ENCODE data around the gene SCN8A.

Gene SCN8A

DNA sequence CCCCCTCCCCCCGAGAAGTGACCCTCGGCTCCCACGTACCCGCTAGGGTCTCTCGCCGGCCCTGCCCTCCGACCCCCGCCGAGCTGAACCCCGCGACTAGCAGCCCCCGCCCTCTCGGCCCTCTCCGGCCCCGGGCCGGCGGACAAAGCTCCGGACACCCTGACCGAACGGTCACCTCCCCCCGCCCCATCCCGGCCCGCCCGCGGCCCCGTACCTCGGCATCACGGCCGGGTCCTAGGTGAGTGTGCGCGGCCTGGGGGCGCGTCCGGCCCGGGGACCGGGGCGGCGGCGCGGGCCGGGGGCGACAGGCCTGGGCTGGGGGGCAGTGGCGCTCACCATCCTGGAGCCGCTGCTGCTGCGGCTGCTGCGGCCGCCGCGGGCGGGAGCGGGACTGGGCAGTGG lies 257.3 kb downstream of the SCN8A start, which contains the start of gene FIGNL2:
TSS of gene FIGNL2 (minus strand) at position 393 of the 402 bp plus-strand sequence. CDS start 26,305 bp downstream, outside the sequence.
- TF ChIP-seq SPI1 (IDR thresholded peaks at IDR 0.05; ENCODE audit: borderline replicate concordance, low read depth) (no peak), GABPA (IDR thresholded peaks at IDR 0.05; ENCODE audit: low read depth) (no peak), POLR2AphosphoS5 (IDR thresholded peaks at IDR 0.05; ENCODE audit: low read depth) (no peak)
- TF ChIP-seq, protein P1, sequence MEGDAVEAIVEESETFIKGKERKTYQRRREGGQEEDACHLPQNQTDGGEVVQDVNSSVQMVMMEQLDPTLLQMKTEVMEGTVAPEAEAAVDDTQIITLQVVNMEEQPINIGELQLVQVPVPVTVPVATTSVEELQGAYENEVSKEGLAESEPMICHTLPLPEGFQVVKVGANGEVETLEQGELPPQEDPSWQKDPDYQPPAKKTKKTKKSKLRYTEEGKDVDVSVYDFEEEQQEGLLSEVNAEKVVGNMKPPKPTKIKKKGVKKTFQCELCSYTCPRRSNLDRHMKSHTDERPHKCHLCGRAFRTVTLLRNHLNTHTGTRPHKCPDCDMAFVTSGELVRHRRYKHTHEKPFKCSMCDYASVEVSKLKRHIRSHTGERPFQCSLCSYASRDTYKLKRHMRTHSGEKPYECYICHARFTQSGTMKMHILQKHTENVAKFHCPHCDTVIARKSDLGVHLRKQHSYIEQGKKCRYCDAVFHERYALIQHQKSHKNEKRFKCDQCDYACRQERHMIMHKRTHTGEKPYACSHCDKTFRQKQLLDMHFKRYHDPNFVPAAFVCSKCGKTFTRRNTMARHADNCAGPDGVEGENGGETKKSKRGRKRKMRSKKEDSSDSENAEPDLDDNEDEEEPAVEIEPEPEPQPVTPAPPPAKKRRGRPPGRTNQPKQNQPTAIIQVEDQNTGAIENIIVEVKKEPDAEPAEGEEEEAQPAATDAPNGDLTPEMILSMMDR (IDR thresholded peaks at IDR 0.05; ENCODE audit: insufficient read depth, low read length) = no peak
- TF ChIP-seq, protein P2, sequence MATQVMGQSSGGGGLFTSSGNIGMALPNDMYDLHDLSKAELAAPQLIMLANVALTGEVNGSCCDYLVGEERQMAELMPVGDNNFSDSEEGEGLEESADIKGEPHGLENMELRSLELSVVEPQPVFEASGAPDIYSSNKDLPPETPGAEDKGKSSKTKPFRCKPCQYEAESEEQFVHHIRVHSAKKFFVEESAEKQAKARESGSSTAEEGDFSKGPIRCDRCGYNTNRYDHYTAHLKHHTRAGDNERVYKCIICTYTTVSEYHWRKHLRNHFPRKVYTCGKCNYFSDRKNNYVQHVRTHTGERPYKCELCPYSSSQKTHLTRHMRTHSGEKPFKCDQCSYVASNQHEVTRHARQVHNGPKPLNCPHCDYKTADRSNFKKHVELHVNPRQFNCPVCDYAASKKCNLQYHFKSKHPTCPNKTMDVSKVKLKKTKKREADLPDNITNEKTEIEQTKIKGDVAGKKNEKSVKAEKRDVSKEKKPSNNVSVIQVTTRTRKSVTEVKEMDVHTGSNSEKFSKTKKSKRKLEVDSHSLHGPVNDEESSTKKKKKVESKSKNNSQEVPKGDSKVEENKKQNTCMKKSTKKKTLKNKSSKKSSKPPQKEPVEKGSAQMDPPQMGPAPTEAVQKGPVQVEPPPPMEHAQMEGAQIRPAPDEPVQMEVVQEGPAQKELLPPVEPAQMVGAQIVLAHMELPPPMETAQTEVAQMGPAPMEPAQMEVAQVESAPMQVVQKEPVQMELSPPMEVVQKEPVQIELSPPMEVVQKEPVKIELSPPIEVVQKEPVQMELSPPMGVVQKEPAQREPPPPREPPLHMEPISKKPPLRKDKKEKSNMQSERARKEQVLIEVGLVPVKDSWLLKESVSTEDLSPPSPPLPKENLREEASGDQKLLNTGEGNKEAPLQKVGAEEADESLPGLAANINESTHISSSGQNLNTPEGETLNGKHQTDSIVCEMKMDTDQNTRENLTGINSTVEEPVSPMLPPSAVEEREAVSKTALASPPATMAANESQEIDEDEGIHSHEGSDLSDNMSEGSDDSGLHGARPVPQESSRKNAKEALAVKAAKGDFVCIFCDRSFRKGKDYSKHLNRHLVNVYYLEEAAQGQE (IDR thresholded peaks at IDR 0.05; ENCODE audit: insufficient replicate concordance, low read depth) = no peak
- Histone ChIP-seq H3K27ac (replicated peaks) (no peak within 1 kb of the TSS), H3K4me3 (replicated peaks; ENCODE audit: insufficient read depth, low read length) (no peak within 1 kb of the TSS), H3K27me3 (ENCODE audit: insufficient read depth, poor library complexity, severe bottlenecking) (peaks cover 40% of the 10 kb centered on the region)
- no peak for DNase-seq (ENCODE audit: low read depth in 1 of 2, low spot score in 1 of 2)

DNA sequence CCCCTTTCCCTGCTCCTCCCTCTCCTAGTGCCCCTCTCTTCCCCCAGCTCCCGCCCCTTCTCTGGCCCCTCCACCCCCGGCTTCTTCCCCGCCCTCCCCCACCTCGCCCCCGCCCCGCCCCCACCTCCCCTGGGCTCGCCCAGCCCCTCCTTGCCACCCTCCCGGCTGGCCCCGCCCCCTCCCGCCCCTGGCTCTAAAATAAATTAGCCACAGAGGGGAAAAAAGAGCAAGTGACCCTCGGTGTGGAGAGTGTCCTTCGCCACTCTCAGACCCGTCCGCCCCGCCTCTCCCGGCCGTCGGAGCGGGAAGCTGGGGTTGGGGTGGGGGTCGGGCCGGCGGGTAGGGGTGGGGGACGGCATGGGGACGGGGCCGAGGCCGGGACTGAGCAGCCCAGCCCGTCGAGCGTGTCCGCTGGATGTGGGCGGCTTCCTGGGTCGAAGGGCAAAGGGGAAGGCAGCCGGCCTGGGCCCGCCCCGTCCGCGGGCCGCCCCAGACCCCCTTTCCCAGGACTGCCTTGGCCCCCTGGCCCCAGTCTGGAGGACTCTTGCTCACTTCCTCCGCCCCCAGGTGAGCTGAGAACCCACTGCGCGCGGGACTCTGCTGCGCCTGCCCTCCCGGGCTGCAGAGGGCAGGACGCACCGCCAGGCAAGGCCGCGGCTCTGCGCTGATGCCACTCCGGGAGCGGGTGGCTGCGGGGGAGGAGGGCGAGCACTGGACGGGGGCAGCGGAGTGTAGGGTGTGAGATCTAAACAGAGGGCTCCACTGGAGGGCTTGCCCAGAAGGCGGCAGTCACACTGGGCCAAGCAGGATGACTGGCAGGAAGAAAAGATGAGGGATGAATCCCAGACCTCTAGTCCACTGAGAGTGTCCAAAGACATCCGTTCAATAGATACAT lies 258.1 kb downstream of the SCN8A start:
- Histone ChIP-seq H3K27ac (replicated peaks) (no peak overlapping the region), H3K4me3 (replicated peaks; ENCODE audit: insufficient read depth, low read length) (no peak overlapping the region)

More for the DNA sequence above, 258.1 kb downstream of the SCN8A start:
- H3K27me3 ChIP-seq (ENCODE audit: insufficient read depth, poor library complexity, severe bottlenecking) = peaks cover 40% of the 10 kb centered on the region
- no peak for DNase-seq (ENCODE audit: low read depth in 1 of 2, low spot score in 1 of 2)
- TF ChIP-seq SPI1 (IDR thresholded peaks at IDR 0.05; ENCODE audit: borderline replicate concordance, low read depth) (no peak), POLR2AphosphoS5 (IDR thresholded peaks at IDR 0.05; ENCODE audit: low read depth) (no peak), GABPA (IDR thresholded peaks at IDR 0.05; ENCODE audit: low read depth) (no peak)
- TF ChIP-seq, protein P1 (IDR thresholded peaks at IDR 0.05; ENCODE audit: insufficient read depth, low read length) = no peak
- TF ChIP-seq, protein P2 (IDR thresholded peaks at IDR 0.05; ENCODE audit: insufficient replicate concordance, low read depth) = no peak

Data from HL-60 (cell line).